Colonic mucosa (tissue), 4 donors: Measurements from ENCODE around the gene WNT9A. TPM values are rescaled to one million over a fixed set of nuclear protein-coding genes. Genes with fewer than 3 reads are reported as not detected.

Source experiments
- DNase-seq: peaks from one replicate; pipeline ENCODE4 v3.0.0-alpha.2; 2020
- H3K27ac ChIP-seq: fragments of 200-600 bp; one replicate; pipeline ENCODE4 v1.8.0; 2021
- H3K27me3 ChIP-seq: fragments of 200-600 bp; one replicate; pipeline ENCODE4 v1.8.0; 2021
- H3K36me3 ChIP-seq: fragments of 200-600 bp; one replicate; pipeline ENCODE4 v1.8.0; 2021
- H3K4me1 ChIP-seq: fragments of 200-600 bp; one replicate; pipeline ENCODE4 v1.8.0; 2021; ENCODE audit warnings: mild to moderate bottlenecking
- H3K4me3 ChIP-seq: fragments of 200-600 bp; one replicate; pipeline ENCODE4 v1.8.0; 2021
- H3K9ac ChIP-seq, 2 donors: one replicate each; pipeline ENCODE4 v1.7.0; 2013; ENCODE audit warnings: control low read depth in 2 of 2, low read depth in 2 of 2, low read length in 2 of 2
- H3K9me3 ChIP-seq: fragments of 200-600 bp; one replicate; pipeline ENCODE4 v1.8.0; 2021
- intact Hi-C: fragments of 100-400 bp; cut with DNase I; formaldehyde crosslinking; loops from one replicate; pipeline ENCODE4 v1.14.1; 2022
- total RNA-seq, 2 donors: library from RNA; stranded (reverse); fragmentation: NEBNext Ultra II Directional in 1 of 2; extraction: Animal tissue kit (Norgen Biotek cat#: 25700) in 1 of 2; gene quantifications; one replicate each; pipeline ENCODE4 v1.2.1, GENCODE V29; 2021
- TF ChIP-seq, protein P1 (sequence below): fragments of 200-600 bp; IDR thresholded peaks from one replicate; pipeline ENCODE4 v1.8.0; 2022; ENCODE audit warnings: antibody characterized with exemption, mild to moderate bottlenecking
- donor health status: healthy.
- donor health status: DM: no; HTN: no; CAD: no.
- donor health status: DM: no; HTN: no; CAD: no.

The WNT9A gene
- total RNA-seq, 2 donors from 2014 or later, result 2.6 to 3.3 TPM

DNA sequence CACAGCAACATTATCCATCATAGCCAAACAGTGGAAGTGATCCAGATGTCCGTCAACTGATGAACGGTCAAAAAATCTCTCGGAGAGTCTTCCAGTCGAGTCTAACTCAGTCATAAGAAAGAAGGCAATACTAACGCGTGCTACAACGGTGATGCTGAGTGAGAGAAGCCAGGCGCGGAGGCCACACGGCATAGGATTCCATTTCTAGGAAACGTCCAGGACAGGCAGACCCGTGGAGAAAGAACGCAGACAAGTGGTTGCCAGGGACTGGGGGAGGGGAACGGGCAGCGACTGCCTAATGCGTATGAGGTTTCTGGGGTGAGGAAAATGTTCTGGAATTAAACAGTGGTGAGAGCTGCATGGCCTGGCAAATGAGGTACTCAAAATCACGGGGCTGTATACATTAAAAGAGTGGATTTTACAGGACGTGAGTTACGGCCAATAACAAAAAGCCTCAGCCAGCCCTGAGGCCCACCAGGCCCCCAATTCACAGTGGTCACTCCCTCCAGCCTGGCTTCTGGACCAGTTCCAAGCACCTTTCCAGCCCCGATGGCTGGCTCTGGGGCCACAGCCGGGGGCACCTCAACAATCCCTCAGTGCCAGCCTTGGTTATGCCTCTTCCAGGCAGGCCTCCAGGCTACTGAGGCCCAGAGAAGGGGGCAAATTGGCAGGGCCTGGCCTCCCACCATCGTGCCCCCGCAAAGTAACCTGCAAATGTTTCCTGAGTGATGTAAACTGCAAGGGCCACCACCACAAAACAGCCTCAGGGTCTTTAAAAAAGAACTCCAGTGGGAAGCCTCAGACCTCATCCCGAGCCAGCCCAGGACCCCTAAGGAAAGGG, 3.4 kb downstream of the WNT9A start:
- intact Hi-C loops, result loop anchor here (2.0 kb wide), 1 partner anchor 182 kb away; no protein-coding TSS in a partner anchor

DNA sequence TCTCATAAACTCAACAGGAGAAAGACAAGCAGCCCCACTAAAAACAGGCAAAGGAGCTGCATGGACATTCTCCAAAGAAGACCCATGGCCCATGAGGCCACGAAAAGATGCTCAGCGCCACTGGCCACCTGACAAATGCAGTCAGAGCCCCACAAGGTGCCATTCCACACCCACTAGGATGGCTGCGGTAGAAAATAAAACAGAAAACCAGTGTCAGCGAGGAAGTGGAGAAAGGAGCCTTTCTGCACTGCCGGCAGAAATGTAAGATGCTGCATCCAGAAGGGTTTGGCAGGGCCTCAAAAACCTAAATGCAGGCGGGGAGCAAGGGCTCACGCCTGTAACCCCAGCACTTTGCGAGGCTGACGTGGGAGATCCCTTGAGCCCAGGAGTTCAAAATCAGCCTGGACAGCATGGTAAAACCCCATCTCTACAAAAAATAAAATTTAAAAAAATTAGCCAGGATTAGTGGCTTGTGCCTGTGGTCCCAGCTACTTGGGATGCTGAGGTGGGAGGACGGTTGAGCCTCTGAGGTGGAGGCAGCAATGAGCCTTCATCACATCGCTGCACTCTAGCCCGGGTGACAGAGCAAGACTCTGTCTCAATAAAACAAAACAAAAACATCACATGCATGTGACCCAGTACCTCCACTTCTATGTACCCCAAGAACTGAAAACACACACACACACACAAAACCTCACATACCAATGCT, 4.2 kb downstream of the WNT9A start:
- Histone ChIP-seq H3K4me3 (no peak overlapping the region), H3K9ac (no peak overlapping the region), H3K36me3 (no peaks in the 10 kb centered on the region), H3K9me3 (no peaks in the 10 kb centered on the region), H3K4me1 (peaks cover 18% of the 10 kb centered on the region), H3K27me3 (peaks cover 4% of the 10 kb centered on the region), H3K27ac (no peak overlapping the region)
- DNase-seq, result peak; percentile 11
- TF ChIP-seq, protein P1, sequence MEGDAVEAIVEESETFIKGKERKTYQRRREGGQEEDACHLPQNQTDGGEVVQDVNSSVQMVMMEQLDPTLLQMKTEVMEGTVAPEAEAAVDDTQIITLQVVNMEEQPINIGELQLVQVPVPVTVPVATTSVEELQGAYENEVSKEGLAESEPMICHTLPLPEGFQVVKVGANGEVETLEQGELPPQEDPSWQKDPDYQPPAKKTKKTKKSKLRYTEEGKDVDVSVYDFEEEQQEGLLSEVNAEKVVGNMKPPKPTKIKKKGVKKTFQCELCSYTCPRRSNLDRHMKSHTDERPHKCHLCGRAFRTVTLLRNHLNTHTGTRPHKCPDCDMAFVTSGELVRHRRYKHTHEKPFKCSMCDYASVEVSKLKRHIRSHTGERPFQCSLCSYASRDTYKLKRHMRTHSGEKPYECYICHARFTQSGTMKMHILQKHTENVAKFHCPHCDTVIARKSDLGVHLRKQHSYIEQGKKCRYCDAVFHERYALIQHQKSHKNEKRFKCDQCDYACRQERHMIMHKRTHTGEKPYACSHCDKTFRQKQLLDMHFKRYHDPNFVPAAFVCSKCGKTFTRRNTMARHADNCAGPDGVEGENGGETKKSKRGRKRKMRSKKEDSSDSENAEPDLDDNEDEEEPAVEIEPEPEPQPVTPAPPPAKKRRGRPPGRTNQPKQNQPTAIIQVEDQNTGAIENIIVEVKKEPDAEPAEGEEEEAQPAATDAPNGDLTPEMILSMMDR, result no peak
- intact Hi-C loops, result loop anchor here (2.0 kb wide), 1 partner anchor 181 kb away; no protein-coding TSS in a partner anchor

More for the DNA sequence above, 3.4 kb downstream of the WNT9A start:
- Histone ChIP-seq H3K9me3 (no peaks in the 10 kb centered on the region), H3K4me1 (peaks cover 18% of the 10 kb centered on the region), H3K4me3 (no peak overlapping the region), H3K27me3 (peaks cover 10% of the 10 kb centered on the region), H3K9ac (no peak overlapping the region), H3K27ac (peak overlapping the region; percentile 28), H3K36me3 (no peaks in the 10 kb centered on the region)
- peak; percentile 20 for DNase-seq
- TF ChIP-seq, protein P1, result no peak

DNA sequence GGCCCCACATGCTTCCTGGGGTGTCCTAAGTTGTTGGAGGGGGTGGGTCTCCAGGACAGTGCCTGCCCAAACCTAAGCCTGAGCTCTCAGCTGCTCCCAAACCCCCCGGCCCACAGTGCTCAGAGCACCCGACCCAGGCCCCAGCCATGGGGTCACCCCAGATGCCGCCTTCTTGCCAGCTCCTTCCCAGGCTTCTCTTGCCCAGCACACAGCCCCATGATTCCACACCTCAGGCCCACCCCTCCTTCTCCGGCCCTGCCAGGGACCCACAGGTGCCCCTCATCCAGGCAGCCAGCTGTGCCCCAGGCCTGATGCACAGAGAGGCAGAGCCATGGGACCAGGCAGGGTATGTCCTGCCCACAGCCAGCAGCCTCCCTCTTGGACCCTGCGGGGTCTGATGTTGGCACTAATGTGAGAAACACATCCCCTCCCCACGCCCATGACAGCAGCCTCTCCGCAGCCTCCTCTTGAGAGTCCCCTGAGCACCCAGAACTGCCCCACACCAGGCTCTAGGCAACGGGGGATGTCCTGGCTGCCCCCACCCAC, 4.9 kb downstream of the WNT9A start:
- H3K27me3 ChIP-seq, result no peaks in the 10 kb centered on the region
- TF ChIP-seq, protein P1, result no peak
- intact Hi-C loops, result no loop called here
- H3K4me3 ChIP-seq, result no peak overlapping the region
- no peak overlapping the region for H3K9ac ChIP-seq
- H3K36me3 ChIP-seq, result no peaks in the 10 kb centered on the region
- no peaks in the 10 kb centered on the region for H3K9me3 ChIP-seq
- H3K4me1 ChIP-seq, result peaks cover 14% of the 10 kb centered on the region
- DNase-seq, result peak; percentile 16
- no peak overlapping the region for H3K27ac ChIP-seq

DNA sequence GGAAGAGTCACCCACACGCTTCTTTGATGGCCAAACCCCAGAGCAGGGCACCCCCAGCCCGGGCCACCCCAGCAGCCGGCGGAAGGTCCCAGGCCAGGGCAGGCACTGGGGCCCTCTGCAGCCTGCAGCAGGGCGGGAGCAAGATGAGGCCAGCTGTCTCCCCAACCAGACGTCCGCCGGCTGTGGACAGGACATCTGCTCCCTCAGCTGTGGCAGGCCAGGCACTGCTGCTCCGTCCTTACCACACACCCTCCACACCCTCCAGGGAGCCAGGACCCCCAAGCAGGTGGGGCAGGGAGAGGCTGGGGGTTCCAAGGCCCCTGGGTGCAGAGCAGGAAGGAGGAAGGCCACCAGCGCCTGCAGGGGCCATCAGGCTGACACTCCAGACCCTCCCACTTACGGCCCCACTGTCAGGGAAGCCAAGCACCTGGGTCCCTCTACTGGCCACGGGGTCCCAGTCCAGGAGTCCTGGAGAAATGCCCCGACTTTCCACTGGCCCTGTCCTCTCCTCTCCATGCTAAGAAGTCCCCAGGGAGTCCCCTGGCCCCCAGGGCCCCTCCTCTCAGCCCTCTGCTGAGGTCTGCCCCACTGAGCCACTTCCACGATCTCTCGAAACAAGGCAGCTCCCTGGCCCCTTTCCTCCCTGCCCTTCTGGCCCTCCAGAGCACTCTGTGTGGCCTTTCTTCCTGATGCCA, 5.6 kb downstream of the WNT9A start:
- TF ChIP-seq, protein P1, result no peak
- peak; percentile 12 for DNase-seq
- Histone ChIP-seq H3K27ac (no peak overlapping the region), H3K9me3 (no peaks in the 10 kb centered on the region), H3K4me3 (no peak overlapping the region), H3K36me3 (no peaks in the 10 kb centered on the region), H3K9ac (no peak overlapping the region), H3K27me3 (no peaks in the 10 kb centered on the region), H3K4me1 (peaks cover 14% of the 10 kb centered on the region)
- intact Hi-C loops, result no loop called here

DNA sequence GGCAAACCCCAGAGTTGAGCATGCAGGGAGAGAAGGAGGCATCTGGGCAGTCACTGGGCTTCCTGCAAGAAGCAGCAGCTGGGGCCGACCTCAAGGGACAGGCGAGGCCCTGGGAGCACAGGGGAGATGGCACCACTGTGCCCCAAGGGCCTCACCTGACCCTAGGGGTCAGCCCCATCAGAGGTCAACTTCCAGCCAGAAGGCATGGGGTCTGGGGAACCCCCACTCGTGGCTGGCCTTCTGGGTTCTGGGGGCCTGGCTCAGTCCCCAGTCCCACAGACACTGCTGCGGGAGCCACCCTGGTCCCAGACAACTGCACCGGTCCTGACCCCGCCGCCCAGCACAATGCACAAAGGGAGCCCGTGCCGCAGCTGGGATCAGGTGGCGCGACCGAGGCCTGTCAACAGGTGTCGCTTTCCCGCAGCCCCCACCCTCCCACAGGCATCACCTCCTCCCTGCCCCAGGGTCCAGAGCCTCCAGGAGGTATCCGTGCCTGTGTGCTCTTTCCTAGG, 6.2 kb downstream of the WNT9A start:
- TF ChIP-seq, protein P1, result no peak
- peak; percentile 15 for DNase-seq
- Histone ChIP-seq H3K9me3 (no peaks in the 10 kb centered on the region), H3K27me3 (no peaks in the 10 kb centered on the region), H3K4me3 (no peak overlapping the region), H3K36me3 (no peaks in the 10 kb centered on the region), H3K4me1 (peaks cover 9% of the 10 kb centered on the region), H3K9ac (no peak overlapping the region), H3K27ac (no peak overlapping the region)
- intact Hi-C loops, result no loop called here
